Thyroid gland (tissue), 4 donors: Measurements from ENCODE around the gene RAB31.

Source experiments
- POLR2A ChIP-seq, 2 donors: fragments of 450-650 bp; IDR thresholded peaks; one replicate each; pipeline ENCODE4 v1.6.1; 2017; ENCODE audit warnings: antibody characterized with exemption in 2 of 2, mild to moderate bottlenecking in 2 of 2, moderate library complexity in 1 of 2
- TF ChIP-seq, protein P1 (sequence below), 6 experiments: fragments of 200-600 bp in 3 of 6; fragments of 450-650 bp in 3 of 6; sonication (generic) in 3 of 6; IDR thresholded peaks; one replicate each; pipeline ENCODE4 v1.5.1; 2016 to 2019; ENCODE audit warnings: antibody characterized with exemption in 6 of 6, mild to moderate bottlenecking in 2 of 6, inconsistent platforms in 1 of 6, moderate library complexity in 1 of 6

DNA sequence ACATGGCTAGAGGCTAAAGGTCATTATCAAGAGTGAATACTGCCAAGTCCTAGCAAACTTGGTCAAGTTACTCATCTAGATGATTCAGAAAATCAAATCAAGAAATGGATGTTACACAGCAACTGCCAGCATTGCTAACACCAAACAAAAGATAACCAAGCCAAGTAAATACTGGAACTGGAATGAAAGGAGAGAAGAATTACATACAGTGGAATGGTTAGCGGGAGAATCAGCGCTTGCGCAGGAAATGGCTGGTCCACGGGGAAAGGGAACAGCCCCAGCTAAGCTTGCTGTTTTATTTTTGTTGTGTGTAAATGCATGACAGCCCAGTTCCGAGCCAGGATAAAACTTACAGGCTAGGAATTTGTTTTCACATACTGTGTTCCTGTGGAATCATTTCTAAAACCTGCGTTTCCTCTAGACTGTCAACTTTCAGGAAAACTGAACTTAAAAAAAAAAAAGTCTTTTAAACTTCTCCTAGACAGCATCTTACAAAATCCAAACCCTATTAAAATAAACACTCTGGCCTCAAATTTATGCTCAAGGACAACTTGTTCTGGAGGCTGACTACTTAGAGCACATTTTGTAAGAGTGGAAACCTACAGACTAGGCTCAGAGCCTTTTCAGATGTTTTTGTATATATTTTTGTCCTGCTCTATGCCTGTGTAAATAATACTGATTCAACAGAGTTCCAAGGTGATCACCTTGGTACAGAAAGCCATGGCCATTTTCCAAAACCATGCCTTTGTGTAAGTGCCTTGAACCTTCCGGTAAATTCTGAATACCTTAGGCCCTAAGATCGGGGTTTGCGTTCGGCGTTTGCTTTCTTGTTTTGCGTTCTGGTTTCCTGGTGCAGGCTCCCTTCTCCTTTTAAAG lies 146.9 kb downstream of the RAB31 start:
- TF ChIP-seq, protein P1, sequence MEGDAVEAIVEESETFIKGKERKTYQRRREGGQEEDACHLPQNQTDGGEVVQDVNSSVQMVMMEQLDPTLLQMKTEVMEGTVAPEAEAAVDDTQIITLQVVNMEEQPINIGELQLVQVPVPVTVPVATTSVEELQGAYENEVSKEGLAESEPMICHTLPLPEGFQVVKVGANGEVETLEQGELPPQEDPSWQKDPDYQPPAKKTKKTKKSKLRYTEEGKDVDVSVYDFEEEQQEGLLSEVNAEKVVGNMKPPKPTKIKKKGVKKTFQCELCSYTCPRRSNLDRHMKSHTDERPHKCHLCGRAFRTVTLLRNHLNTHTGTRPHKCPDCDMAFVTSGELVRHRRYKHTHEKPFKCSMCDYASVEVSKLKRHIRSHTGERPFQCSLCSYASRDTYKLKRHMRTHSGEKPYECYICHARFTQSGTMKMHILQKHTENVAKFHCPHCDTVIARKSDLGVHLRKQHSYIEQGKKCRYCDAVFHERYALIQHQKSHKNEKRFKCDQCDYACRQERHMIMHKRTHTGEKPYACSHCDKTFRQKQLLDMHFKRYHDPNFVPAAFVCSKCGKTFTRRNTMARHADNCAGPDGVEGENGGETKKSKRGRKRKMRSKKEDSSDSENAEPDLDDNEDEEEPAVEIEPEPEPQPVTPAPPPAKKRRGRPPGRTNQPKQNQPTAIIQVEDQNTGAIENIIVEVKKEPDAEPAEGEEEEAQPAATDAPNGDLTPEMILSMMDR (IDR thresholded peaks at IDR 0.05), result no peak
- TF ChIP-seq POLR2A (IDR thresholded peaks at IDR 0.05), result no peak
